OCI-LY1 (cell line): ENCODE data around the gene ADAM19.

ENCODE experiments used
- H2AFZ ChIP-seq: fragments of 200-600 bp; sonication (generic), shearing (Covaris generic); 2 replicates; pipeline ENCODE4 v1.6.0; 2014; ENCODE audit warnings: antibody characterized with exemption, mild to moderate bottlenecking, low read length
- H3F3A ChIP-seq: fragments of 200-600 bp; sonication (generic), shearing (Covaris generic); 2 replicates; pipeline ENCODE4 v1.6.0; 2014; ENCODE audit warnings: mild to moderate bottlenecking, antibody characterized with exemption, low read length, moderate library complexity; ENCODE audit not compliant: insufficient read depth
- H3K27ac ChIP-seq: fragments of 200-600 bp; sonication (generic); 2 replicates; pipeline ENCODE4 v1.5.1; 2014; ENCODE audit warnings: low read length, mixed run types, mild to moderate bottlenecking, low read depth; ENCODE audit not compliant: poor library complexity, severe bottlenecking
- H3K27me3 ChIP-seq: fragments of 200-600 bp; sonication (generic); 2 replicates; pipeline ENCODE4 v1.6.0; 2014; ENCODE audit warnings: antibody characterized with exemption, mild to moderate bottlenecking, low read length, moderate library complexity; ENCODE audit not compliant: insufficient read depth
- H3K36me3 ChIP-seq: fragments of 200-600 bp; sonication (generic); 2 replicates; pipeline ENCODE4 v1.6.1; 2014; ENCODE audit warnings: mild to moderate bottlenecking, antibody characterized with exemption, low read length, moderate library complexity, mixed read lengths; ENCODE audit not compliant: insufficient read depth
- H3K4me1 ChIP-seq: fragments of 200-600 bp; sonication (generic); 2 replicates; pipeline ENCODE4 v1.5.1; 2014; ENCODE audit warnings: mild to moderate bottlenecking, low read length, moderate library complexity; ENCODE audit not compliant: insufficient read depth, severe bottlenecking
- H3K4me2 ChIP-seq: fragments of 200-600 bp; sonication (generic), shearing (Covaris generic); 2 replicates; pipeline ENCODE4 v1.6.1; 2014; ENCODE audit warnings: low read length
- H3K4me3 ChIP-seq: fragments of 200-600 bp; sonication (generic); 2 replicates; pipeline ENCODE4 v1.5.1; 2014; ENCODE audit warnings: low read length, low read depth, mild to moderate bottlenecking, mixed read lengths; ENCODE audit not compliant: poor library complexity, severe bottlenecking
- H3K79me2 ChIP-seq: fragments of 200-600 bp; shearing (Covaris generic); 2 replicates; pipeline ENCODE4 v1.6.1; 2016; ENCODE audit warnings: mixed run types, low read length, mixed read lengths; ENCODE audit not compliant: insufficient read depth
- H3K9ac ChIP-seq: fragments of 200-600 bp; sonication (generic), shearing (Covaris generic); 2 replicates; pipeline ENCODE4 v1.6.1; 2014; ENCODE audit warnings: mild to moderate bottlenecking, low read length, mixed read lengths
- H3K9me2 ChIP-seq: fragments of 200-600 bp; sonication (generic), shearing (Covaris generic); 2 replicates; pipeline ENCODE4 v1.6.1; 2014; ENCODE audit warnings: low read depth, mild to moderate bottlenecking, low read length, mixed read lengths
- H3K9me3 ChIP-seq: fragments of 200-600 bp; shearing (Covaris generic); 2 replicates; pipeline ENCODE4 v1.6.1; 2014; ENCODE audit warnings: low read length, mixed read lengths
- H4K20me1 ChIP-seq: fragments of 200-600 bp; sonication (generic), shearing (Covaris generic); 2 replicates; pipeline ENCODE4 v1.6.0; 2016; ENCODE audit warnings: mild to moderate bottlenecking, low read length; ENCODE audit not compliant: insufficient read depth
- EZH2 ChIP-seq: fragments of 200-600 bp; sonication (generic), shearing (Covaris generic); IDR thresholded peaks from 2 replicates; pipeline ENCODE4 v1.8.0; 2017; ENCODE audit warnings: borderline replicate concordance, mixed run types, mild to moderate bottlenecking, antibody characterized with exemption, low read length, moderate library complexity, mixed read lengths
- TF ChIP-seq, protein P1 (sequence below): fragments of 200-600 bp; sonication (generic), shearing (Covaris generic); IDR thresholded peaks from 2 replicates; pipeline ENCODE4 v1.5.1; 2017; ENCODE audit warnings: mild to moderate bottlenecking, antibody characterized with exemption, low read length, moderate library complexity, mixed read lengths

ADAM19 gene

DNA sequence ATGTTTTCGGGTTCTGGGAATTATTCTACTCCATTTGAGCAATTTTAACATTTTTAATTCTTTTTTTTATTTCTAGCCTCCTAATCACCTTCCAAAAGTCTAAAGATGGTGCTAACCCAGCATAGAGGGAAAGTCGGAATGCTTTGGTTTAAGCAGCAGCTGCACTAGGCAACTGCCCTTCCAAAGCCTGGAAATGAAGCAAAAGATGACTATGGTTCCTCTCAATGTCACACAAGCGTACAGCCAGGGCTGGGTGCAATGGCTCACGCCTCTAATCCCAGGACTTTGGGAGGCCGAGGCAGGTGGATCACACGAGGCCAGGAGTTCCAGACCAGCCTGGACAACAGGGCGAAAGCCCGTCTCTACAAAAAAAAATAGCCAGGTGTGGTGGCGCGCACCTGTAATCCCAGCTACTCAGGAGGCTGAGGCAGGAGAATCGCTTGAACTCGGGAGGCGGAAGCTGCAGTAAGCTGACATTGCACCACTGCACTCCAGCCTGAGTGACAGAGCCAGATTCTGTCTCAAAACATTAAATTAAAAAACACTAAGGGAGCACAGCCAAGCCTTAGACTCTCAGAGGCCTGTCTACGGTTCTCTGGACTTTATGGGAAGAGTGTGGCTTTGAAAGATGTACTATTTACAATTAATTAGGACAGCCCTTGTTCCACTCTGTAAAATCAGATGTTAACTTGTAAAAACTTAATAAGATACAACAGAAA lies 33.1 kb downstream of the ADAM19 start:
- Histone ChIP-seq H3K27me3 (peaks cover 10% of the 10 kb centered on the region; the same call in 1 of the 2 replicates), H3K9me3 (no peaks in the 10 kb centered on the region), H3F3A (no peaks in the 10 kb centered on the region), H3K27ac (no peak overlapping the region), H3K36me3 (no peaks in the 10 kb centered on the region), H3K4me2 (no peak overlapping the region), H3K79me2 (no peaks in the 10 kb centered on the region), H3K4me3 (no peak overlapping the region), H2AFZ (no peak overlapping the region), H4K20me1 (no peaks in the 10 kb centered on the region), H3K9me2 (no peaks in the 10 kb centered on the region), H3K9ac (no peak overlapping the region), H3K4me1 (no peaks in the 10 kb centered on the region)
- no peak for TF ChIP-seq EZH2
- TF ChIP-seq, protein P1, sequence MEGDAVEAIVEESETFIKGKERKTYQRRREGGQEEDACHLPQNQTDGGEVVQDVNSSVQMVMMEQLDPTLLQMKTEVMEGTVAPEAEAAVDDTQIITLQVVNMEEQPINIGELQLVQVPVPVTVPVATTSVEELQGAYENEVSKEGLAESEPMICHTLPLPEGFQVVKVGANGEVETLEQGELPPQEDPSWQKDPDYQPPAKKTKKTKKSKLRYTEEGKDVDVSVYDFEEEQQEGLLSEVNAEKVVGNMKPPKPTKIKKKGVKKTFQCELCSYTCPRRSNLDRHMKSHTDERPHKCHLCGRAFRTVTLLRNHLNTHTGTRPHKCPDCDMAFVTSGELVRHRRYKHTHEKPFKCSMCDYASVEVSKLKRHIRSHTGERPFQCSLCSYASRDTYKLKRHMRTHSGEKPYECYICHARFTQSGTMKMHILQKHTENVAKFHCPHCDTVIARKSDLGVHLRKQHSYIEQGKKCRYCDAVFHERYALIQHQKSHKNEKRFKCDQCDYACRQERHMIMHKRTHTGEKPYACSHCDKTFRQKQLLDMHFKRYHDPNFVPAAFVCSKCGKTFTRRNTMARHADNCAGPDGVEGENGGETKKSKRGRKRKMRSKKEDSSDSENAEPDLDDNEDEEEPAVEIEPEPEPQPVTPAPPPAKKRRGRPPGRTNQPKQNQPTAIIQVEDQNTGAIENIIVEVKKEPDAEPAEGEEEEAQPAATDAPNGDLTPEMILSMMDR = no peak

DNA sequence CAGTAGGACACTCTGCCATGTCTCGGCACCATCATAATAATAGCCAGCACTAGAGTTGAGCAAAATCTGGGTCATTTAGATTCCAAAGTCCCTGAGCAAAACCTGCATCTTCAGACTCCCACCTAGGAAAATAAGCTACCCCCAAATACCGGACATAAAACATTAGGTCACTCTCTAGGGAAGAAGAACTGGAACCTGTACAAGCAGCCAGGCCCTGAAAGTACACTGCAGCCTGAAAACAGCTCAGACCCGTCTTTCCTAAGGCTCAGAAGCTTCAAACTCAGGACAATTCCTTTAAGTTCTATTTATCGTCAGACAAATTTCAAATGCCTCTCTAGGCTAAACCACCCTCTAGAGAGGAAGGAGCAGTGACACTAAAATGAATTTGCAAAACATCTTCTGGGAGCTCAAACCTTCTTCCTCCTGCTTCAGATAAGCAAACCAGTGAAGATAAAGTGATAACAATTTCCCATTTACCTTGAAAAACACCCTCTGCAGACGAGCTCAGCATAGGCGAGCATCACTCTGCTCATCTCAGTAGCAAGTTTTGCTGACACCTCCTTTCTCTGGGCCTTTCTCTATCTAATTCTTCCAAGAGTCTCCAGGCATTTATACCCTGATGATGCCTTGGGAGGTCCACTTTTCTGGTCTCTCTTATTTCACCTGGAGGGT lies 34.0 kb downstream of the ADAM19 start:
- no peak overlapping the region for H3K9ac ChIP-seq
- no peak overlapping the region for H3K4me3 ChIP-seq

DNA sequence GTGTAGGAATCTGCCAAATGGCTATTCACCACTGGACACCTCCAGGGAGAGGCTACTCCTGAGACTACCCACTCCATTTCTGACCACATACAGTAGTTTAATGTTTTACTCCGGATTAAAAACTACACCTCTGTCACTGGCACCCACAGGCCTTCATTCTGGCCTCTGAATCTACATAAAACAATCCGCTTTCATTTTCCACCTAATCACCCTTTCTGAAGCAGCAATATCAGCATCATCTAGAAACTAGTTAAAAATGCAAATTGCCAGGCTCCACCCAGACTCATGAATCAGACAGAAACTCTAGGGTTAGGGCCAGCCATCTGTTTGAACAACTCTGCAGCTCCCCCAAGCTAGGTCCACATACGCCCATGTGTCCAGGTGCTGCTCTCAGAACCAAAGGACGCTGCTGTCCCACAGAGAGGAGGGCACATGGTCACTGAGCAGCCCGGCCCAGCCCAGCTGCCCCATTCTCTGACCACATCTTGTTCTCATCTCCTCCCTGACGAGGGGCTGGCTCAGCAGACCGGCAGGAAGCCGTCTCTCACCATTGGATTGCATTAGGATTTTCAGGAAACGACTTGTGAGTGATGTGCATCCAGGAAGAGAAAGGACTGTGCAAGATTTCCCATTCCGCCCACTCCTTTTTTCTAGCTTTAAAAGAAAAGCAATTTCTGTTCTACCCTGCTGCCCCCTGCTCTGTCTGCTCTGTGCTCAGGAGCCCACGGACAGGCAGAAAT lies 34.7 kb downstream of the ADAM19 start:
- Histone ChIP-seq H3K27ac (no peak overlapping the region), H4K20me1 (no peaks in the 10 kb centered on the region), H3K9ac (no peak overlapping the region), H2AFZ (no peak overlapping the region), H3K4me3 (no peak overlapping the region), H3K9me2 (no peaks in the 10 kb centered on the region), H3K4me2 (no peak overlapping the region), H3K9me3 (no peaks in the 10 kb centered on the region), H3K79me2 (no peaks in the 10 kb centered on the region), H3F3A (no peaks in the 10 kb centered on the region), H3K4me1 (no peaks in the 10 kb centered on the region), H3K27me3 (0 out of 2 replicates have a peak, but pooled peaks cover 10% of the 10 kb centered on the region), H3K36me3 (no peaks in the 10 kb centered on the region)
- TF ChIP-seq, protein P1 = no peak
- no peak for TF ChIP-seq EZH2

More for the DNA sequence above, 34.0 kb downstream of the ADAM19 start:
- Histone ChIP-seq H3K36me3 (no peaks in the 10 kb centered on the region), H2AFZ (no peak overlapping the region), H4K20me1 (no peaks in the 10 kb centered on the region), H3F3A (no peaks in the 10 kb centered on the region), H3K9me3 (no peaks in the 10 kb centered on the region), H3K9me2 (no peaks in the 10 kb centered on the region), H3K4me1 (no peaks in the 10 kb centered on the region), H3K79me2 (no peaks in the 10 kb centered on the region), H3K27me3 (peaks cover 10% of the 10 kb centered on the region; the same call in 1 of the 2 replicates), H3K4me2 (no peak overlapping the region), H3K27ac (no peak overlapping the region)
- TF ChIP-seq EZH2 = no peak
- TF ChIP-seq, protein P1 = no peak
